Stimulated activated naive CD8-positive, alpha-beta T cell treated with anti-CD3 and anti-CD28 coated beads, Interleukin-15, Interleukin-2, amounts not matched to agents 100 ng/mL and 50 ng/mL, for 24 hours (primary cell): ENCODE data around the gene TMCO4.

ENCODE experiments used
- H3K27ac Mint-ChIP-seq: one replicate; pipeline ENCODE4 v1.8.0; 2021; ENCODE audit warnings: mild to moderate bottlenecking, mixed read lengths
- H3K27me3 Mint-ChIP-seq: one replicate; pipeline ENCODE4 v1.8.0; 2021; ENCODE audit warnings: mixed read lengths
- H3K36me3 Mint-ChIP-seq: one replicate; pipeline ENCODE4 v1.8.0; 2021; ENCODE audit warnings: low read depth, mixed read lengths
- H3K4me1 Mint-ChIP-seq: one replicate; pipeline ENCODE4 v1.8.0; 2021; ENCODE audit warnings: low read depth, mixed read lengths
- H3K4me3 Mint-ChIP-seq: one replicate; pipeline ENCODE4 v1.8.0; 2021; ENCODE audit warnings: mild to moderate bottlenecking, mixed read lengths
- H3K9me3 Mint-ChIP-seq: one replicate; pipeline ENCODE4 v1.8.0; 2021; ENCODE audit warnings: mixed read lengths

TMCO4 gene

DNA sequence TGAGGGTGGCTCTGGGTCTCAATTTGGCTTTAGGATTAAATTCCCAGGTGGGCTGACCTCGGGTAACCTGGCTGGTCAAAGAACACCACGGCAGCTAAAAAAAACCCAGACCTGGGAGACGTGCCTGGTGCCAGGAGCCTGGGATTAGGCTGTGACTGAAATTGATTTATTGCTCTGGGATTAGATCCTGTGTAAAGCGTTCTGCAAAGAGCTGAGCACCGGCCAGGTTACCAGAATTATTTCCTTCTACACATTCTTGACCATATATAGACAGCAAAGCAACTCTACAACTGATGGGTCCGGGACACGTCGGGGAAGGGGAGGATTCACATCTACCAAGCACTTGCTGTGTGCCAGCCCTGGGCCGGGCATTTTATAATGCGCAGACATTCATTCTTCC is 45.2 kb downstream of the TMCO4 start:
- Mint-ChIP-seq H3K27ac (no peak overlapping the region), H3K4me3 (no peak overlapping the region), H3K36me3 (peaks cover 32% of the 10 kb centered on the region), H3K9me3 (no peaks in the 10 kb centered on the region), H3K27me3 (no peaks in the 10 kb centered on the region), H3K4me1 (no peaks in the 10 kb centered on the region)

- no peak overlapping the region for H3K27ac Mint-ChIP-seq
- no peaks in the 10 kb centered on the region for H3K27me3 Mint-ChIP-seq
- no peak overlapping the region for H3K4me3 Mint-ChIP-seq
- no peaks in the 10 kb centered on the region for H3K4me1 Mint-ChIP-seq
- peaks cover 34% of the 10 kb centered on the region for H3K36me3 Mint-ChIP-seq
- no peaks in the 10 kb centered on the region for H3K9me3 Mint-ChIP-seq
Observed at GRCh38 chr1:19752083-19752696, 47.5 kb downstream of the TMCO4 start.

DNA sequence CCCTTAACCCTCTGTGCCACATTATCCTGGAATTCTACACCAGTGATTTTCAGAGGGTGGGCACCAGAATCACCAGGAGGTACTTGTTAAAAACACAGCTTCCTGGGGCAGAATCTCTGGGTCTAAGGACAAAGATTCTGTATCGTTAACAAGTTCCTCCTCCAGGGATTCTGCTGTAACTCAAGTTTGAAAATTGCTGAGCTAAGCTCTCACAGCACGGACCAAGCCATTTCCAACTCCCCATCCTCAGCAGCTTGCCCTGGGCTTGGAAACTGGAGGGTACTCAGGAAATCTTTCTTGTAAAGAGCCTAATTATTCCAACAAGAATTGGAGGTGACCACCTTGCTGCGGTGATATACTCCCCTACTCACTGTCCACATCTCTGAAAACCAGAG is 48.8 kb downstream of the TMCO4 start:
- H3K27ac Mint-ChIP-seq = no peak overlapping the region
- no peaks in the 10 kb centered on the region for H3K4me1 Mint-ChIP-seq
- H3K36me3 Mint-ChIP-seq = peaks cover 34% of the 10 kb centered on the region
- H3K9me3 Mint-ChIP-seq = no peaks in the 10 kb centered on the region
- H3K27me3 Mint-ChIP-seq = no peaks in the 10 kb centered on the region
- H3K4me3 Mint-ChIP-seq = no peak overlapping the region

- Mint-ChIP-seq H3K9me3 (no peaks in the 10 kb centered on the region), H3K4me3 (no peak overlapping the region), H3K36me3 (peaks cover 34% of the 10 kb centered on the region), H3K27ac (no peak overlapping the region), H3K4me1 (no peaks in the 10 kb centered on the region), H3K27me3 (no peaks in the 10 kb centered on the region)
Observed at GRCh38 chr1:19750101-19750881, 49.4 kb downstream of the TMCO4 start.

DNA sequence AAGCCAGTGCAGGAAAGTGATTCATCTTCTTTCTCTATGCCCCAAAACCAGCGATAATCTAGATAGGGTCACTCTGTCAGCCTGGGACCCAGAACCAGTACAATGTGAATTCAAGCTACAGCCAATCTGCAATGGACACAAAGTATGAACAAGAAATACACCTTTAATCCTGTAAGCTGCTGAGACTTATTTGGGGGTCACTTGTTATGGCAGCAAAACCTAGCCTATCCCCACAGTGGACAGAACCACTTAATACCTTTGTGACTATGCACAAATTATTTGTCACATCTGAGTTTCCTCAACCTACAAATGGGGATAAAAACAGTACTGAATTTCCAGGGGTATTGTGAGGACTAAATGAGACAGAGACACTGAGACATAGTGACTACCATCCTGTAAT is 50.0 kb downstream of the TMCO4 start:
- H3K27ac Mint-ChIP-seq = no peak overlapping the region
- no peaks in the 10 kb centered on the region for H3K9me3 Mint-ChIP-seq
- no peak overlapping the region for H3K4me3 Mint-ChIP-seq
- H3K4me1 Mint-ChIP-seq = no peaks in the 10 kb centered on the region
- peaks cover 34% of the 10 kb centered on the region for H3K36me3 Mint-ChIP-seq
- no peaks in the 10 kb centered on the region for H3K27me3 Mint-ChIP-seq

GRCh38 chr1:19747761-19748160 is 52.0 kb downstream of the TMCO4 start:
- H3K4me3 Mint-ChIP-seq = no peak overlapping the region
- H3K4me1 Mint-ChIP-seq = no peaks in the 10 kb centered on the region
- H3K27ac Mint-ChIP-seq = no peak overlapping the region
- no peaks in the 10 kb centered on the region for H3K27me3 Mint-ChIP-seq
- H3K36me3 Mint-ChIP-seq = peaks cover 42% of the 10 kb centered on the region
- H3K9me3 Mint-ChIP-seq = no peaks in the 10 kb centered on the region

DNA sequence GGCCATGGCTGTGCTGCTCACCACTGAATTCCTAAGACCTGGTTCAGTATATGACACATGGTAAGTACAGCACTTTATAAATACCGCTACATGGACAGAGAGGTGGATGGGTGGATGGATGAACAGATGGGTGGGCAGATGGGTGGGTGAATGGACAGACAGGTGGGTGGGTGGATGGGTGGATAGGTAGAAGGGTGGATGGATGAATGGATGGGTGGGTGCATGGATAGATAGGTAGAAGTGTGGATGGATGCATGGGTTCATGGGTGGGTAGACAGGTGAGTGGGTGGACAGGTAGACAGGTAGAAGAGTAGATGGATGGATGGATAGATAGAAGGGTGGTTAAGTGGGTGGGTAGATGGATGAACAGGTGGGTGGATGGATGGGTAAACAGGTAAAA is 54.8 kb downstream of the TMCO4 start:
- H3K4me3 Mint-ChIP-seq = no peak overlapping the region

DNA sequence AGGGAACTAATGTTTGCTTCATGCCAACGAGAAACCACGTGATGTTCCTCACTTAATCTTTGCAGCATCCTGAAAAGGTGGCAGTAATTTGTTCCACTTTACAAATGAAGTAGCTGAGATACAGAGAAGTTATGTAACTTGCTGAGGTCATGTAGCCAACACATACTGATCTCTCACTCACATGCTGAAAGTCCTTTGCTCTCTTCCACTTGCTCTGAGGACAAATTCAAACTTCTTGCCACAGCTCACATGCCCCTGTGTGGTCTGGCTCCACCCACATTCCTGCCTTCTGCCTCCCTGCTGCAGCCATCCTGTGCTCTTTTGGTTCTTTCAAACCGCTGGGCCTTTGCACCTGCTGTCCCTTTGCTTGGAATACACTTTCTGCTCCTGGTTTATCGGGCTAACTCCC is 55.4 kb downstream of the TMCO4 start:
- H3K27me3 Mint-ChIP-seq = no peaks in the 10 kb centered on the region
- H3K9me3 Mint-ChIP-seq = no peaks in the 10 kb centered on the region

More for the DNA sequence above, 54.8 kb downstream of the TMCO4 start:
- peaks cover 28% of the 10 kb centered on the region for H3K36me3 Mint-ChIP-seq
- H3K4me1 Mint-ChIP-seq = no peaks in the 10 kb centered on the region
- H3K27ac Mint-ChIP-seq = no peak overlapping the region
- H3K27me3 Mint-ChIP-seq = no peaks in the 10 kb centered on the region
- no peaks in the 10 kb centered on the region for H3K9me3 Mint-ChIP-seq

GRCh38 chr1:19743793-19744192 is 55.9 kb downstream of the TMCO4 start:
- Mint-ChIP-seq H3K9me3 (no peaks in the 10 kb centered on the region), H3K27me3 (no peaks in the 10 kb centered on the region), H3K36me3 (peaks cover 34% of the 10 kb centered on the region), H3K4me1 (no peaks in the 10 kb centered on the region), H3K4me3 (no peak overlapping the region), H3K27ac (no peak overlapping the region)

More for the DNA sequence above, 55.4 kb downstream of the TMCO4 start:
- H3K4me1 Mint-ChIP-seq = no peaks in the 10 kb centered on the region
- peaks cover 29% of the 10 kb centered on the region for H3K36me3 Mint-ChIP-seq
- H3K27ac Mint-ChIP-seq = no peak overlapping the region
- no peak overlapping the region for H3K4me3 Mint-ChIP-seq

DNA sequence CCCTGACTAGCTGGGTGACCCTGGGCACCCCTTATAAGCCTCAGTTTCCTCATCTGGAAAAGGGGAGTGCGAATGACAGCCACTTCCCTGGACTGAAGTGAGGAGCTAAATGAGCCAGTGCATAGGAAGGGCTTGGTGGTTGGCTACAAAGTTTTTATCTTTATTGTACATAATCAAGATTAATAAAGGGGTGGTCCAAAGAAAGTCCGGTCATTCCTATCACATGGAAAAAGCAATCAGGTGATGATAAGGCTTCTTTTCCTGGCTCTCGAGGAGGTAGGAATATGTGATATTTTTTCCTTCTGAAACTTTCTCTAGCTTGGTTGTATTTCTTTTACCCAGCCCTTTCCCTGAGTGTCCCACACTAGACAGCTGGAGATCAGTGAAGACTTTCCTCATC is 56.5 kb downstream of the TMCO4 start:
- H3K36me3 Mint-ChIP-seq = peaks cover 36% of the 10 kb centered on the region
- H3K27me3 Mint-ChIP-seq = no peaks in the 10 kb centered on the region
- H3K27ac Mint-ChIP-seq = no peak overlapping the region
- H3K9me3 Mint-ChIP-seq = no peaks in the 10 kb centered on the region
- H3K4me3 Mint-ChIP-seq = no peak overlapping the region
- H3K4me1 Mint-ChIP-seq = no peaks in the 10 kb centered on the region

DNA sequence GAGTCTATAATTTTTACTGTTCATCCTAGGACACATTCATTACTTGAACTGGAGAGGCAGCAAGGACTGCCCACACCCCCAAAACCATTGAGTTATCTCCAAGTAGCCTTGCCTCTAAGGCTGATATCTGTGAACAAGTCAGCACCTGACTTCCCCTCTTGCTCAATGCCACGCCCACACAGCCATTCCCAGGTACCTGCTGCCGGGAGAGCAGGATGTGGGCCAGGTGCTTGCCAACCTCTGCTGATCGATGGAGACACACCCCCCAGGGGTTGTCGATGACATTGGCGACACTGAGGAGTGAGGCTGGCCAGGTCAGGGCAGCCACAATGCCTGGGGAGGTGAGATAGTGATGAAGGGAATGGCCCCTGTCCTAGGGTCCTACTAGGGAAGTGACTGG is 60.1 kb downstream of the TMCO4 start:
- Mint-ChIP-seq H3K36me3 (peaks cover 34% of the 10 kb centered on the region), H3K4me1 (no peaks in the 10 kb centered on the region), H3K27ac (no peak overlapping the region), H3K9me3 (no peaks in the 10 kb centered on the region), H3K4me3 (no peak overlapping the region), H3K27me3 (no peaks in the 10 kb centered on the region)

DNA sequence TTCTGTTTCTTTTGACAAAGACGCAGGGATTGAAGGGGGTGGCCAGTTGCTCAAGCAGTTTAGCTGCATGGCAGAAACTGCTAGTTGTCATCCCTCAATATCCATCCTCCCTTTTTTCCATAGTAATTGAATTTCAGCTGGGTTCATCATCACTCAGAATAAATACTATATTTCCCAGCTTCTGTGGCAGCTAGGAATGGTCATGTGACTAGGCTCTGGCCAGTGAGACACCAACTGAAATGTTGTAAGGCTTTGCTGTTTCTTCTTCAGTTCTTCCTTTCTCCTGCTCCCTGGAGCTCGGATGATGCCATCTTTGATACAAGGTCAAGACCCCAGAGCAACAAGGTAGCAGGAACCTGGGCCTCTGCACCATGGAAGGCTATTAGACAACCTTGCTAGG is 61.0 kb downstream of the TMCO4 start:
- H3K36me3 Mint-ChIP-seq = peaks cover 41% of the 10 kb centered on the region
- H3K27ac Mint-ChIP-seq = no peak overlapping the region
- no peaks in the 10 kb centered on the region for H3K9me3 Mint-ChIP-seq
- H3K4me1 Mint-ChIP-seq = no peaks in the 10 kb centered on the region
- H3K4me3 Mint-ChIP-seq = no peak overlapping the region
- no peaks in the 10 kb centered on the region for H3K27me3 Mint-ChIP-seq

GRCh38 chr1:19738076-19738475 is 61.6 kb downstream of the TMCO4 start:
- no peaks in the 10 kb centered on the region for H3K9me3 Mint-ChIP-seq
- H3K27ac Mint-ChIP-seq = no peak overlapping the region
- H3K4me1 Mint-ChIP-seq = no peaks in the 10 kb centered on the region
- H3K27me3 Mint-ChIP-seq = no peaks in the 10 kb centered on the region
- H3K36me3 Mint-ChIP-seq = peaks cover 40% of the 10 kb centered on the region
- H3K4me3 Mint-ChIP-seq = no peak overlapping the region

DNA sequence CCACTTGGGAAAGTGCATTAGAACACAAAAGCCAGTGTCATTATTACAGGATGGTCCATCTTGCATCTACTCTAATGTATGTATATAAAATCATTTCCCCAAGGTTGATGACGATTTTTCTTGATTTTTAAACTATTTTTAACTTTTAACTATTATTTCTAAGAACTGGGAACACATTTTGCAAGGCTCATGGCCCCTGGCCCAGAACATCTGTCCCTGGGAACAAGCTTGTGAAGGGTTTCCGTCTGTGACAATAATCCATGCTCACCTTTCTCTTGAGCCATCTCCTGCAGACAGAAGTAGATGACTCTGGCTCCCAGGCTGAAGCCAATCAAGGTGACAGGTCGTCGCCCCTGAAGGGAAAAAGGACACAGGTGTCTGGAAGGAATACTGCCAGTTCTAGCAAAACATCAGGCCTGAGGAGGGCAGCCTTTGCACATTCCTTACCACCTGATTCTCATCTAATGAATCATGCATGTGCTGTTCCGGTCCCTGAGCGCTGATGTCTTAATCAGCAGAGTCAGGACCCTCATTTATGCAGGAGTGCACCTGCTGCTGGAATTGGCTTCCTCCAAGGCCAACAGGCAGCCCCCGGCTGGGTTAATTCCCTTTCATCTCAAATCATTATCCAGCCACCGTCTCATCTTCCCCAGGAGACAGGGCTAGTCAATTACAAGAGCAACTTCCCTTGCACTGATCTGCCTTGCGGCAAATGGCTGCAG is 62.5 kb downstream of the TMCO4 start:
- peaks cover 45% of the 10 kb centered on the region for H3K36me3 Mint-ChIP-seq
- no peak overlapping the region for H3K27ac Mint-ChIP-seq
- no peak overlapping the region for H3K4me3 Mint-ChIP-seq
- no peaks in the 10 kb centered on the region for H3K4me1 Mint-ChIP-seq
- H3K27me3 Mint-ChIP-seq = no peaks in the 10 kb centered on the region
- no peaks in the 10 kb centered on the region for H3K9me3 Mint-ChIP-seq

DNA sequence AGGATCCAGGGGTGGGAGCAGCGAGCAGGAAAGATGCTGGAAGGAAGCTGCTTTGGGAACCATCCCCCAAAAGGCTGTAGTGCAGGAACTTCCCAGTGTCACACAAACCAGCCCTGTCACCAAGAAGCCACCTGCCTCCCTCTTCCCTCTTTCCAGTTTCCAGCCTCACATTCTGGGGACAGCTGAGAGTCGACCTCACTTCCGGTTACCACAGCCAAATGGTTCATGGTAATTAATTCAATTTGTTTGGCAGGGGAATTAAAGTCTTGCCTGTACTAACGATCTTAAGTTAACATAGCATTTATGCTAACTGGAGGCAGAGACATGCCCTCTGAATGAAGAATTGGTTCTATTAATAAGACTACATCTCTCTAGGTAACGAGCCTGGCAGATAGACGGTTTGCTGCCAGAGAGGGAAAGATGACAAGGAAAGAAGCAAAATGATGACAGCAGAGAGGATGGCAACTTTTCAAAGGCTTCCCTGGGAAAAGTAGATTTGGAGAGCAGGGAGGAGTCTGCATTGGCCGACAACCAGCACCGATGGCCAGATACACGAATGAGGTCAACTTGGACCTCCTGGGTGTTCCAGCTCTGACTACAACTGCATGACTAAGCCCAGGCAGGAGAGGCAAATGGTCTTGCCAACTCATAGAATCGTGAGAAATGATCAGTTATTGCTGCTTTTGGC is 64.1 kb downstream of the TMCO4 start:
- Mint-ChIP-seq H3K36me3 (peaks cover 57% of the 10 kb centered on the region), H3K27ac (no peak overlapping the region), H3K4me3 (no peak overlapping the region), H3K27me3 (no peaks in the 10 kb centered on the region), H3K9me3 (peaks cover 5% of the 10 kb centered on the region), H3K4me1 (no peaks in the 10 kb centered on the region)
